ENCODE data around the gene ADGRL4.
"Not testable (repeated sequence)": the region's sequence is repeated elsewhere in the genome, so short reads cannot be mapped to it uniquely, and the experiment has no call there.

Gene ADGRL4

DNA sequence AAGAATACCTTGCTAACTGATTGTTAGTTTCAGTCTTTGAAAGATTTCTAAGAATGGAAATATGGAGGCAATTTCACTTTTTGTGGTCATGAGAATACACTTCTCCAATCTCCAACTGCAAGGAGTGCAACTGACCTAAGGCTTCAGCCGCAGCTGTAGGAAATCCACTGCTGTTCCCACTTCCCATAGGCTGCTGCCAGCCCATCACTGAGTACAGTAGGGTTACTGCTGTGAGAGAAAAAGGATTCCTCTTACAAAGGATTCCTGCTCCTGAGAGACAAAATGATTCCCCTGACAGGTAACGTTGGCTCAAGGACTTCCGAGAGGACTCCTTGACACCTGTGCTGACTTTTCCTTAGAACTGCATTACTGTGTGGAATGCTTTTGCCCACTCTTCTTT is 87.4 kb downstream of the ADGRL4 start:
- H3K4me3 ChIP-seq (ENCODE audit: low read depth, low read length): no peak overlapping the region

DNA sequence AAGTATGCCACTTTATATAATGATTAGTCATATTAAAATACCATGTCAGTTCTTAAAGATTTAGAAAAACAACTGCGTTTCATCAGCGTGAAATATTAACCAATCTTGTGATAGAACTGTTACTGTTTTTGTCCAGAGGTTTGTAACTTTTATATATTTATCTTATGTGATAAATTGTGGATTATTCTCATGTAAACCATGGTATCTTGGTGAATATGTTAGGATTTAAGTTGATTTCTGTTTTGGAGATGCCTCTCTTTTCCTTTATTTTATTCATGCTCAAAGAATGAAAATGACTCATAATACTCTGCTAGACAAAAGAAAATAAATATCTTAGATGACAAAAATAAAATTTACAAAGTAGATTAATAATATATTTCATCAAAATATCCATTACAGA is 88.4 kb downstream of the ADGRL4 start:
- H3K4me3 ChIP-seq (ENCODE audit: low read depth, low read length): no peak overlapping the region

DNA sequence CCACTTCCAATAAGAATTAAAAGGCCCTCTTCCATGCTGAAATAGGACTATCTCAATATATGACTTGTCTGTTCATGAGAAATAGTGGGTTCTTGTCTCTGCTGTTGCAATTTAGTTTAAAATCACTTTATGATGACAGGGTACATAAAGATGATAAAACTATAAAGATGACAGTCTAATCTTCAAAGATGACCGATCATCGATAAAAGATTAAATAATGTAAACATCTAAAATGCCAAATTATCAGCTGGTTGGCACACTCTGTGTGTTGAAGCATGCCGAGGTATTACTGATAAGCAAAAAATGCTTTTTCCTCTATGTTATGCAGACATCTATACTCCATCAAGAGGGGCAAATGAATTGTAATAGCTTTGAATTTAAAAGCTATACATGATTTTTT is 89.5 kb downstream of the ADGRL4 start:
- no peak overlapping the region for H3K4me3 ChIP-seq (ENCODE audit: low read depth, low read length)

DNA sequence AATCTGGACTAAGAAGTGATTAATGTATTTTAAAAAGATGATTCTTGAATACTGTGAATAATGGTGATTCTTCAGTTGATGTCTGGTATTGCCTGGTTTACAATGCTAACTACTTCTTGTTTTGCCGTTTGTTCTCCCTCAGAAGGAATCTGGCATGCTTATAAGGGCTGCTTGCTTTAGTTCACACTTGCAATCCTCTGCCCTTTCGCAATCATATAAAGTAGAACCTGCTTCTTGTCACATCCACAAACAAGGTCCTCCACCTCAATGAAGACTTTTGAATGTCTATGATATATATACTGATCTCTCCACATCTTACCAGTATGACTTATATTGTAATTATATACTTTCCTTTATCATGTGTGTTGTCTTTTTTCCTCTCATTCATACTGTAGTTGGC is 92.6 kb downstream of the ADGRL4 start:
- no peak overlapping the region for H3K4me3 ChIP-seq (ENCODE audit: low read depth, low read length)

DNA sequence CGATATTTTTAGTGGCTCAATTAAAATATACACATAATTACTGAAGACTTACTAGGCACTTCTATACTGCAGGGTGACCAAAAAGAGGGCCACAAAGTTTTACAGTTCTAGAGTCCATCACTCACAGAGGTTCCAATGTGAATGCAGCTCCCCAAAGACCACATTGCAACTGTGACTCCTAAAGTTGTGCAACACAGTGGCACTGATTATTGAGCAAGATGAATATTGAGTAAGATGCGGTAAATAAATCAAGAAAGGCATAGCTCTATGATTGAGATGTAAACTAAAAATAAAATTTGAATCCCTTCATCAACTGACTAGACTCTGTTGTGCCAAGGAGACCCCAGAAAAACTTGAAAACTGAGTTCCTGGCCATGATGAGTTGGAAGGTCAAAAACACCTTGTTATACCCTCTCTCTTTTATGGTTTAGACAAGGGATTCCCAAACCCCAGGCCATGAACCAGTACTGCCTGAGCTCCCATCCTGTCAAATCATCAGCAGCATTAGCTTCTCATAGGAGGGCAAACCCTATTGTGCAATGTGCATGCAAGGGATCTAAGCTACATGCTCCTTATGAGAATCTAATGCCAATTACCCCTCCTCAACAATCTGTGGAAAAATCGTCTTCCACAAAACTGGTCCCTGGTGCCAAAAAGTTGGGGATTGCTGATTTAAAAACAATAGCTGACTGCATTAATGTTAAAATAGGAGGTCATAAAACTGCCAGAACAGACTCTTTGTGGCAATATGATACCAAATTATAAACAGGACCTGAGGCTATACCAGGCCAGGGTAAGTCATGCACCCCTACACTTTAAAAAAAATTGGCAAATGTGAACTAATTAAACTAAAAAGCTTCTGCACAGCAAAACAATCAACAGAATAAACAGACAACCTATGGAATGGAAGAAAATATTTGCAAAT is 94.3 kb downstream of the ADGRL4 start:
- no peak overlapping the region for H3K4me3 ChIP-seq (ENCODE audit: low read depth, low read length)

DNA sequence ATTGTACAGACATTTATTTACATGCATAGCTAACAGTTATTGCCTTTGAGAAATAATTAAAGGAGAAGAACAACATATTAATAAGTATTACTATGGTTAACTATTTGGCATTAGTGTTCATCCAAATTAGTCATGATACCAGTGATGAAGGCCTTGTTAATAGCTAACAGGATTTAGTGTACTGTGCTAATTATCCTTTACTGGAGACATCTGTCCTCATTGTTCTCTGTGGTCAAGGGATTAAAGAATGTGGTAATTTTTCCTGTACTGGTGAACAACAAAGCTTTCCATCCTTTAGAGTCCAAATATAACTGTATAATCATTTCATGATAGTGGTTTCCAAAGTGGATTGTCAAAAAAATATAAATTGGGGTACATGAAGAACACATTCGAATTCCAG is 103.9 kb downstream of the ADGRL4 start:
- H3K4me3 ChIP-seq (ENCODE audit: low read depth, low read length): no peak overlapping the region

DNA sequence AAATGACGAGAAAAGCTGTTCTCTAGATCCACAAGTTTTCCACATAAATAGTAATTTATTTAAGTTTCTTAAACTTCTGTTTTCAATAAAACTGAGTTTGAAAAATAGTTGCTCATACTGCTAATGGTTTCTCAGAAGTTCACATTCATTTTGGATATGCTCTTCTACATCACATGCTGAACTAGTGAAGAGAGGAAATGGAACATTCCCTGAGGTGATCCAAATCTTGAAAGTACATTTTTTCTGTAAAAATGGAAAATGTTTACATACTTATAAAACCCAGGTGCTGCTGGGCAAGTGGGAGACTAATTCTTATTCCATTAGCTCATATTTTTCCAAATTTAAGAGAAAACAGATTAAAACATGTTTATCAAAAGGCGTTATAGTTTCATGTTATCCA is 111.7 kb downstream of the ADGRL4 start:
- H3K4me3 ChIP-seq (ENCODE audit: low read depth, low read length): no peak overlapping the region

DNA sequence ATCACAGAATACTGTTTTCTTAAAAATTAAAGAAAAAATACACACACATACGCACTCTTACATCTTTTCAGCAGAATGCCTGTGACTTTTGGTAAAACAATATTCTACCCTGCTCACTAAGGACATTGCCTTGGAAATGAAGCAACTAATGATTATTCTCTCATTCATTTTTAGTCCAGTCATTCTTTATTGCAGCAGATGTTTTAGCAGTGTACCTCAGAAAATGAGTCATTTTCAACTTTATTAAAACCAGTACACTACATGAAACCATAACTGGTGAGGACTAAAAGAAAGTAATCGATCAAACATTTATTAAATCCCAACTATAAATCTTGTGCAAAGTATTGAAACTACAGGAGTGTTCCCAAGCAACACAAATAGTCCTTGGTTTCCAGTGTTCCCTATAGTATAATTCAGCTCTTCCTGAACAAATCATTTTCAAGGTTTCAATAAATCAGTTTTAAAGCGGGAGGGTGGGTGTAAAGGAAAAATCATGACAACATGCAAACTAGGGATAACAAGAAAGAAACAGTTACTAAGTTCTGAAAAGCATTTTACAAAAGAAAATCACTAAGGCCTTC is 114.2 kb downstream of the ADGRL4 start:
- no peak overlapping the region for H3K4me3 ChIP-seq (ENCODE audit: low read depth, low read length)

DNA sequence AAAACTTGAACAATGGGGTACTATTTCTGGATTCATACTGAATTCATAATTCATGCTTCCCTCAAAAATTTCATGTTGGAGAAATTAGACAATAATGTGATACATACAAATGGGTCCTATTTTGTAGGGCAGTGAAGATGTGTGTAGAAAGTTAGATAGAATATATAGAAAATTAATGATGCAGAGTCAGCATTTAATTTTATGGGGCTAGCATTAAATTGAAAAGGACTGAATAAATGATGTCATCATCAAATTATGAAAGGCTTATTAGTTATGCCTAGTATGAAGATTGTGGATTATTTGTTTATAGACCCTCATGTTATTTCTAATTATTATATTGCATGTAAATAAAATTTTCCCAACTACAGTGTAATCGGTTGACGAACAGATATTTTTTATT is 119.1 kb downstream of the ADGRL4 start:
- H3K4me3 ChIP-seq (ENCODE audit: low read depth, low read length): no peak overlapping the region

DNA sequence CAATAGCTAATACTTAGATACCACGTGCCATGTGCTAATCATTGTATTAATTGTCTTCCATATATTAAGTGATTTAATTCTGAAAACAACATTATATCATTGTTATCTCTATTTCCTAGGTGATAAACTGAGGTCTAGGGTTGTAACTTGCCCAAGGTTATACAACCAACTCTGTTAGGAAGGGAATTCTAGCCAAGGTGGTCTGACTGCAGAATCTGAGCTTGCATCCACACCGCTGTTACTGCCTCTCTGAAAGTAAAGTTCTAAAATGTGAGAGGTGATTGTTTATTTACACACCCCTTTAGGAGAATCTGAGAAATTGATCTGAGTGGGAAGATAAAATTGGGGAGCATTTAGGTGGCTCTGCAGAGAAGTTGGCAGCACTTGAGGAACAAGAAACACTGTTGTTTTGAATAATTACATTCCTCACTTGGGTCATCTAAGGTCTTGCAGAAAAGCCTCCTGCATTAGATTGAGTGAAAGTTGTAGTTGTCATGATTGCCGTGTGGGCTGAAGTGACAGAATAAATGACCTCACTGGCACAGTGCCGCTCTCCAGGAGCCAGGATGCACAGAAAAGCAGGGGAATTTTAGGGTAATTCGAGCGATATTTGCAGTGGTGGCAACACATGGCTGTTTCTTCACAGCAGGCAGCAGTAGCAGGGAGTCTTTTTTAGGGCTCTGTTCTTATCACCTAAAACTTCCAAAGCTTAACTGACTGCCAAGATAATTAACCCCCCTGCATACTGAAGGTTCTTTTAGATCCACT is 121.7 kb downstream of the ADGRL4 start:
- no peak overlapping the region for H3K4me3 ChIP-seq (ENCODE audit: low read depth, low read length)

DNA sequence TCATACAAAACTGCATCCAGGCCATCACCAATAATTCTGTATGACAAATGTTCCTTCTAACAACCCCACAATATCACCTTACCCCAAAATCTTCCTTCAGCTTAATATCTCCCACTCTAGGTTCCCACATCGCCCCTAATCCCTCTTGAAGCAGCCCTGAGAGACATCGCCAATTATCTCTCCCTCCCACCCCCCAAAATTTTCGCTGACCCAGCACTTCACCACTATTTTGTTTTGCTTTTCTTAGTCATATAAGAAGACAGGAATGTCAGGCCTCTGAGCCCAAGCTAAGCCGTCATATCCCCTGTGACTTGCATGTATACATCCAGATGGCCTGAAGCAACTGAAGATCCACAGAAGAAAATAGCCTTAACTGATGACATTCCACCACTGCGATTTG is 126.3 kb downstream of the ADGRL4 start:
- H3K4me3 ChIP-seq (ENCODE audit: low read depth, low read length): no peak overlapping the region

DNA sequence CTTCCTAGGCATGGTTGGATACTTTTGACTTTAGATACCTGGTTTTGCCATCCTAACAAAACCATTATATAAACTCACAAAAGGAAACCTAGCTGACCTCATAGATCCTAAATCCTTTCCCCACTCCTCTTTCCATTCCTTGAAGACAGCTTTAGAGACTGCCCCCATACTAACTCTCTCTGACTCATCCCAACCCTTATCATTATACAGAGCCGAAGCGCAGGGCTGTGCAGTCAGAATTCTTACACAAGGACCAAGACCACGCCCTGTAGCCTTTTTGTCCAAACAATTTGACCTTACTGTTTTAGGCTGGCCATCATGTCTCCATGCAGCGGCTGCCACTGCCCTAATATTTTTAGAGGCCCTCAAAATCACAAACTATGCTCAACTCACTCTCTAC is 130.5 kb downstream of the ADGRL4 start:
- not testable (repeated sequence) for H3K4me3 ChIP-seq (ENCODE audit: low read depth, low read length)

DNA sequence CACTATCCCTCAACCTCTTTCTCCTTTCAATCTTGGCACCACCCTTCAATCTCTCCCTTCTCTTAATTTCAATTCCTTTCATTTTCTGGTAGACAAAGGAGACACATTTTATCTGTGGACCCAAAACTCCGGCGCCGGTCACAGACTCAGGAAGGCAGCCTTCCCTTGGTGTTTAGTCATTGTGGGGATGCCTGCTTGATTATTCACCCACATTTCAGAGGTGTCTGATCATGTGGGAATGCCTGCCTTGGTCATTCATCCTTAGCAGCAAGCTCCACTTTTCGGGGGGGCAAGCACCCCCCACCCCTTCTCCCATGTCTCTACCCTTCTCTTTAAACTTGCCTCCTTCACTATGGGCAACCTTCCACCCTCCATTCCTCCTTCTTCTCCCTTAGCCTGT is 133.7 kb downstream of the ADGRL4 start:
- H3K4me3 ChIP-seq (ENCODE audit: low read depth, low read length): not testable (repeated sequence)

DNA sequence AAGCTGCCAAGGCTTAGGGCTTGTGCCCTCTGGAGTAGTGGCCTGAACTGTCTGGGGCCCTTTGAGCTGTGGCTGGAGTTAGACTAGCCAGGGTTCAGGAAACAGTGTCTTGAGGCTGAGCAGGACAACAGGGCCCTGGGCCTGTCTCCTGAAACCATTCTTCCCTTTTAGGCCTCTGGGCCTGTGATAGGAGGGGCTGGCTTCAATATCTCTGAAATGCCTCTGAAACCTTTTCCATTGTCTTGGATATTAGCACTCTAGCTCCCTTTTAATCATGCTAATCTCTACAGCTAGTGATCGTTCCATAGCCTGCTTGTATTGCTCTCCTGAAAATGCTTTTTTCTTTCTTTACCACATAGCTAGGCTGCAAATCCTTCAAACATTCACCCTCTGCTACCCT is 135.3 kb downstream of the ADGRL4 start:
- no peak overlapping the region for H3K4me3 ChIP-seq (ENCODE audit: low read depth, low read length)

DNA sequence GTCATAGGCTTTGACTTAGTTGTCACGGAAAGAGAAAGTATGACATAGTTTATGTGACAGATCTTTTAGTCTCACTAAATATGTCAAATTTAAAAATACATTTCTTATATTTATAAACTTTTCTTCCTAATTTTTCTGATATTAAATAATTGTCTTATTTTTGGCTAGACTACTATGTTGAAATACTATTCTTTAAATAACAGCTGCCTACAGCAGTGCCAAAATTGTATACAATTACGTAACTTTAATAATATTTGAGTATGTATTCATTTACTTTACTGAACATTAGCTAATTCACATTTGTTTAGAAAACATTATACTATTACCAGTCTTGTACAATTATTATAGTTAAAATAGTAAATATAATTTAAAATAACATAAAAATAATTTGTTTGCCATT is 137.4 kb downstream of the ADGRL4 start:
- no peak overlapping the region for H3K4me3 ChIP-seq (ENCODE audit: low read depth, low read length)

DNA sequence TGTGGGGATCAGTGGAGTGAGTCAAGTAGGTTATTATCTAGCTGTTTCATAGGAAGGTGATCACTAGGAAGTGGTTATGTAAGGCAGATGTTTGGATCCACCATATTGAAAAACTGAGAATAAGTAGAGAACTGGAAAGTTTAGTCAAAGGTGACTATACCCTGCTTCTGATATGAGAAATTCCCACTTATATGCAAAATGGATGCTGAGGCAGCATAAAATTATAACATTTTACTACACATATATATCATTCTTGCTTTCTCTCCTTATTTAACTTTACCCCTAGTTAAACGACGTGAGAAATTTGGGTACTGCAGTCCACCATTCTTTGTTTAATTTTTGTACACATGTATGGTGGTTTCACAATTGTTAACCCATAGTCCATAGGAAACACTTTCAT is 142.4 kb downstream of the ADGRL4 start:
- H3K4me3 ChIP-seq (ENCODE audit: low read depth, low read length): no peak overlapping the region

DNA sequence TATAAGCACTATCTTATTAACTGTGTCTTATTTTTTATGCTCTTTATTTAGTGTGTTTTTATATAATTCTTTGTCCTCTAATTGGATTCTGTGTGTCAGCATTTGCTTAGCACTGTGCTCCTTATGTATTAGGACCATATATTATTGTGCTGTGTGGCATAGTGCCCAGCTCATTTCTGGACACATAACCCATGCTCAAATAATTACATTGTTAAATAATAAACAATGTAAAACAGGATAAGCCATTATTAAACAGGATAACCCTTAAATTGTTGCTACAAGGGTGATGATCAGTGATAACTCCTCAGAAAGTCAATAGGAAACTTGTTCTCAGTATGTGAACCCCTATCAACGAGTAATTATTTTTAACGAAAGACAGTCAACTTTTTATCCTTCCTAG is 150.4 kb downstream of the ADGRL4 start:
- H3K4me3 ChIP-seq (ENCODE audit: low read depth, low read length): no peak overlapping the region

DNA sequence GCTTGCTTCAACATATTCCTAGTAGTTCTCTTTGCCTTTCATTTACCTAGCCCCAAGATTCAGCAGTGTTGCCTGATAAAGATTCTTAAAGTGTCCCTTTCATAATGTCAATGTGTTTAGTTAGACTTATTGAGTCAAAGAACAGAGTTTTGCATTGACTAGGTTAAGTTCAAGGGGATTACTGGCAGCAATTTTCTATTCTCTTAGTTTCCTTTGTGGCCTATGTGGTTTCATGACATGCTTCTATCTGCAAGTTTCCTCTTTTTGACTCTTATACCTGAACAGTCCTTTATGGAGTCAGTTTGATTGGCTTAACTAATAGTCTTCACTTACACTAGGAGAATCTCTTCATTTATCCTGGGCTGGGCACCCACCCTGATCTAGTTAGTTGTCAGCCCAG is 151.3 kb downstream of the ADGRL4 start:
- H3K4me3 ChIP-seq (ENCODE audit: low read depth, low read length): no peak overlapping the region

DNA sequence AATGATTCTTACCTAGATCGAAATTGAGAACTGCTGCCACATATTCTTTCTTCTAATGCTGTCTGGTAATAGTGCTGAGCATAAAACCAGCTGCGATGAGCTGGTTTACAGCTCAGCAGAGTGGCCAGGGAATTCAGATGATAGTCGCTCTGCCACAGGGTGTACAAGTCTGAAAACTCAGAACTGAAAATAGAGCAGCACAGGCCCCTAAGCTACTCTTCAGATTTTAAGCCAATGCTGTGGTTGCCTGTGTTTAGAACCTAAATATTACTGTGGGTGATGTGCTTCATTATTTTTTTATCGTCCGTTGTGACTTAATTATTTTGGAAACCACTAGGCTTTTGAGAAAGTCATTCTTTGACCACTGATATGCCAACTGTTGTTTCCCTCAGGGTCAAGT is 152.0 kb downstream of the ADGRL4 start:
- no peak overlapping the region for H3K4me3 ChIP-seq (ENCODE audit: low read depth, low read length)

DNA sequence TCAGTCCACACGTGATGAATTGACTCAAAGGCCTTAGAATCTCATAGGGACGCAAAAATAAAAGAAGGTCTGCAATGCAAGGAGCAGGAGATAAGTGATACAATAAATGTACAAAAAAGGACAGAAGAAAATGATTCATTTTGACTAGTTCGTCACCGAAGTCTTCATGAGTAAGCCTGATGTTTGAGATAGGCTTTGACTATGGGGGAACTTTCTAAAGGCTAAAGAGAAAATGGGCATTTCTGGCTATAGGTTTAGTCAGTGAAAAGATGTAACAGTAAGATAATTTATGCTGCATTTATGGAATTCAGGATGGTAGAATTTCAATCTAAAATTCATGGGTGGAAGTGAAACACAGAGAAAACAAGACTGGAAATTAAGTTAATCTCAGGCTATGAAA is 163.0 kb downstream of the ADGRL4 start:
- no peak overlapping the region for H3K4me3 ChIP-seq (ENCODE audit: low read depth, low read length)

DNA sequence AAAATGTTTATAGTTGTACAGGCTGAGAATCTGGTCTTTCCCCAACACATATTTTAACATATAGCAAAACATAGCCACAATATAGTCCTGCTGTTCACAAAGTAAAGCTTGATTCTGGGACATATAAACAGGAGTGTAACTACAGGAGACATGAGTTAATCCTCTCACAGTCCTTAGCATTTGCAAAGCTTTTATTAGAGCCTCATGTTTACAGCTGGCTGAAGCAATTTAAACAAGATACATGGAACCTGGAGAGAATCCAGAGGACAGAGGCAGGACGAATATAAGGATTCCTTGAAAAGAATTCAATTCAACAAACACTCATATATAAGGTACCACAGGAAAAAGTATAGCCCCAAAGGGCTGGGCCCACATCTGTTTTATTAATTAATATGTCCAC is 163.4 kb downstream of the ADGRL4 start:
- H3K4me3 ChIP-seq (ENCODE audit: low read depth, low read length): no peak overlapping the region
